ENCODE results near the gene RXRA.

DNA sequence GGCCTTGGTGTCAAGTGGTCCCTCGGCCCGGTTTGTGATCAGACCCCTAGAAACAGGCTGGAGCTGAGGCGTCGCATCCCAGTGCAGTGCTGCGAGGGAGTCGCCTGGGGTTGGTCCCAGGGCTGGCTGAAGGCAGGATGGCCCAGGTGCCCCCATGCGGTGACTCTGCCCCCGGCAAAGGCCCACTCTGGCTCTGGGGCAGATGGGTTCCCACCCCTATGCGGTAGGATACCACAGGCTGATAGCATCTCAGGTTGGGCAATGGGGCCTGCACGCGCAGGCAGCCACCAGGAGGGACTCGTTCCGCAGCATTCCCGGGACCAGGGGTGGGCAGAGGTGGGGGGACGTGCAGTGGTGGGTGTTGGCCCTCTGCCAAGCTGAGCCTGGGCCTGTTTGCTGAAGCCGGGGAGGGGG, 86.0 kb downstream of the RXRA start:
- TF ChIP-seq, protein P1, sequence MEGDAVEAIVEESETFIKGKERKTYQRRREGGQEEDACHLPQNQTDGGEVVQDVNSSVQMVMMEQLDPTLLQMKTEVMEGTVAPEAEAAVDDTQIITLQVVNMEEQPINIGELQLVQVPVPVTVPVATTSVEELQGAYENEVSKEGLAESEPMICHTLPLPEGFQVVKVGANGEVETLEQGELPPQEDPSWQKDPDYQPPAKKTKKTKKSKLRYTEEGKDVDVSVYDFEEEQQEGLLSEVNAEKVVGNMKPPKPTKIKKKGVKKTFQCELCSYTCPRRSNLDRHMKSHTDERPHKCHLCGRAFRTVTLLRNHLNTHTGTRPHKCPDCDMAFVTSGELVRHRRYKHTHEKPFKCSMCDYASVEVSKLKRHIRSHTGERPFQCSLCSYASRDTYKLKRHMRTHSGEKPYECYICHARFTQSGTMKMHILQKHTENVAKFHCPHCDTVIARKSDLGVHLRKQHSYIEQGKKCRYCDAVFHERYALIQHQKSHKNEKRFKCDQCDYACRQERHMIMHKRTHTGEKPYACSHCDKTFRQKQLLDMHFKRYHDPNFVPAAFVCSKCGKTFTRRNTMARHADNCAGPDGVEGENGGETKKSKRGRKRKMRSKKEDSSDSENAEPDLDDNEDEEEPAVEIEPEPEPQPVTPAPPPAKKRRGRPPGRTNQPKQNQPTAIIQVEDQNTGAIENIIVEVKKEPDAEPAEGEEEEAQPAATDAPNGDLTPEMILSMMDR (IDR thresholded peaks at IDR 0.05), result no peak
- TF ChIP-seq POLR2A (IDR thresholded peaks at IDR 0.05), result no peak

All from thyroid gland (tissue), 4 donors.